ENCODE measurements around the gene ZC3H12D. TPM values are rescaled to one million over a fixed set of nuclear protein-coding genes. Genes with fewer than 3 reads are reported as not detected.

The ZC3H12D gene
- total and polyA plus RNA-seq, 2 of the 13 experiments (the other 11 are each of a cell fraction or from before 2014, with no cell fraction given) = 1.2 to 2.7 TPM

GRCh38 chr6:149446791-149447376 is 37.9 kb downstream of the ZC3H12D start:
- Histone ChIP-seq H3K4me3 (replicated peaks in 1 of 3; ENCODE audit: insufficient read depth in 1 of 3, low read depth in 2 of 3, low read length in 3 of 3) (no peak overlapping the region), H3K4me1 (ENCODE audit: insufficient read depth, low read length) (peaks cover 30% of the 10 kb centered on the region), H3K9ac (ENCODE audit: insufficient read depth, low read depth, low read length) (no peak overlapping the region), H3K79me2 (ENCODE audit: insufficient read depth, low read length) (no peaks in the 10 kb centered on the region), H3K9me3 (ENCODE audit: low read length) (no peaks in the 10 kb centered on the region), H3K27me3 (ENCODE audit: control insufficient read depth in 1 of 2, insufficient read depth in 2 of 2, low read length in 2 of 2) (no peaks in the 10 kb centered on the region), H3K4me2 (ENCODE audit: low read depth, low read length) (no peak overlapping the region), H3K27ac (ENCODE audit: extremely low read length, insufficient read depth, low read length) (no peak overlapping the region), H3K36me3 (replicated peaks in 1 of 2; ENCODE audit: control insufficient read depth in 1 of 2, insufficient read depth in 2 of 2, low read length in 2 of 2) (no peaks in the 10 kb centered on the region), H2AFZ (ENCODE audit: low read length) (no peak overlapping the region), H4K20me1 (ENCODE audit: insufficient read depth, low read length) (no peaks in the 10 kb centered on the region)
- ChIA-PET CTCF (ENCODE audit: low intra/inter-chr PET ratio, low total read pairs) (no interaction called here), POLR2A (no interaction called here)
- 67% methylated on average over 5 of the region's 5 CpGs for WGBS (ENCODE audit: low lambda C conversion rate)
- in situ Hi-C loops (cut with HindIII; ENCODE audit: extremely low pct_ligation_motif_present, low pct_unique_long_range_greater_than_20kb) (no loop called here), intact Hi-C loops (cut with micrococcal nuclease; ENCODE audit: unreplicated experiment) (no loop called here)
- peak; percentile 24; the same call in 2 of the 3 replicates for ATAC-seq
- no peak for FAIRE-seq
- BruUV-seq (replicated peaks) = no TSS peak
- DNase-seq (ENCODE audit: low spot score) = no peak
- TF ChIP-seq ZNF282 (IDR thresholded peaks at IDR 0.05; ENCODE audit: partially characterized antibody) (no peak), ZNF563 (CRISPR knock-in tag; IDR thresholded peaks at IDR 0.05) (no peak), MED1 (CRISPR knock-in tag; IDR thresholded peaks at IDR 0.05) (no peak), TEF (CRISPR knock-in tag; IDR thresholded peaks at IDR 0.05) (no peak), BRD4 (CRISPR knock-in tag; IDR thresholded peaks at IDR 0.05) (no peak), ZNF589 (CRISPR knock-in tag; conservative IDR thresholded peaks at IDR 0.05) (no peak), ETS1 (CRISPR knock-in tag; IDR thresholded peaks at IDR 0.05) (no peak)

- no peaks in the 10 kb centered on the region for H4K20me1 ChIP-seq (ENCODE audit: insufficient read depth, low read length)
- peaks cover 40% of the 10 kb centered on the region for H3K4me1 ChIP-seq (ENCODE audit: insufficient read depth, low read length)
- ChIA-PET CTCF (ENCODE audit: low intra/inter-chr PET ratio, low total read pairs) (no interaction called here), POLR2A (no interaction called here)
- DNase-seq (ENCODE audit: low spot score) (no peak), ATAC-seq (peak; percentile 19), FAIRE-seq (no peak)
- in situ Hi-C loops (cut with HindIII; ENCODE audit: extremely low pct_ligation_motif_present, low pct_unique_long_range_greater_than_20kb) = no loop called here
- BruUV-seq (replicated peaks) = no TSS peak
- H3K27me3 ChIP-seq (ENCODE audit: control insufficient read depth in 1 of 2, insufficient read depth in 2 of 2, low read length in 2 of 2) = no peaks in the 10 kb centered on the region
- no peaks in the 10 kb centered on the region for H3K36me3 ChIP-seq (replicated peaks in 1 of 2; ENCODE audit: control insufficient read depth in 1 of 2, insufficient read depth in 2 of 2, low read length in 2 of 2)
- H3K4me3 ChIP-seq (replicated peaks in 1 of 3; ENCODE audit: insufficient read depth in 1 of 3, low read depth in 2 of 3, low read length in 3 of 3) = 0 out of 6 replicates have a peak overlapping the region, but pooled peaks of 1 of the 3 experiments have one; percentile 1
- no peak overlapping the region for H2AFZ ChIP-seq (ENCODE audit: low read length)
- TF ChIP-seq RAD51 (IDR thresholded peaks at IDR 0.05; ENCODE audit: borderline replicate concordance) = peak; percentile 31; the same call in 1 of the 2 replicates
- peak; percentile 78 for TF ChIP-seq NFYC (CRISPR knock-in tag; IDR thresholded peaks at IDR 0.05)
- no peak for TF ChIP-seq NR2F1 (CRISPR knock-in tag; IDR thresholded peaks at IDR 0.05)
- TF ChIP-seq USF2 (IDR thresholded peaks at IDR 0.05; ENCODE audit: low read depth, low read length) = peak; percentile 74
- peak; percentile 67; the same call in 1 of the 2 replicates for TF ChIP-seq USF2 (CRISPR knock-in tag; IDR thresholded peaks at IDR 0.05; ENCODE audit: borderline replicate concordance)
- no peak for TF ChIP-seq SCMH1 (CRISPR knock-in tag; IDR thresholded peaks at IDR 0.05; ENCODE audit: borderline replicate concordance)
- peak; percentile 67 for TF ChIP-seq NFYB (CRISPR knock-in tag; IDR thresholded peaks at IDR 0.05)
- 48% methylated on average over 7 of the region's 7 CpGs for WGBS (ENCODE audit: low lambda C conversion rate)
- H3K4me2 ChIP-seq (ENCODE audit: low read depth, low read length) = peak overlapping the region; percentile 15
- no peaks in the 10 kb centered on the region for H3K9me3 ChIP-seq (ENCODE audit: low read length)
- H3K79me2 ChIP-seq (ENCODE audit: insufficient read depth, low read length) = no peaks in the 10 kb centered on the region
- no peak overlapping the region for H3K9ac ChIP-seq (ENCODE audit: insufficient read depth, low read depth, low read length)
- intact Hi-C loops (cut with micrococcal nuclease; ENCODE audit: unreplicated experiment) = no loop called here
- no peak overlapping the region for H3K27ac ChIP-seq (ENCODE audit: extremely low read length, insufficient read depth, low read length)
Observed at GRCh38 chr6:149445573-149445972, 39.2 kb downstream of the ZC3H12D start.

Data from HepG2 (cell line).